GM10248 (cell line): Measurements from ENCODE around the gene HSPA14.

Source experiments
- CTCF ChIA-PET: fragments of 300-600 bp; sonication (Branson Sonifier 250); formaldehyde crosslinking; extraction: SDS; loops from one replicate; lab custom pipeline; 2021; ENCODE audit warnings: antibody characterized with exemption; lab: Yijun Ruan, JAX
- POLR2A ChIA-PET: fragments of 350-650 bp; sonication (Branson Sonifier 250); formaldehyde crosslinking; extraction: SDS; loops from one replicate; lab custom pipeline; 2020; ENCODE audit warnings: antibody characterized with exemption; lab: Yijun Ruan, JAX
- DNase-seq: peaks from one replicate; pipeline ENCODE4 v3.0.0; 2012; ENCODE audit errors: extremely low spot score
- TF ChIP-seq, protein P1 (sequence below): IDR thresholded peaks from 2 replicates; pipeline ENCODE4 v1.5.1; 2012; ENCODE audit warnings: mild to moderate bottlenecking, low read depth; ENCODE audit errors: extremely low read depth, missing control alignments, control extremely low read depth

The HSPA14 gene

DNA sequence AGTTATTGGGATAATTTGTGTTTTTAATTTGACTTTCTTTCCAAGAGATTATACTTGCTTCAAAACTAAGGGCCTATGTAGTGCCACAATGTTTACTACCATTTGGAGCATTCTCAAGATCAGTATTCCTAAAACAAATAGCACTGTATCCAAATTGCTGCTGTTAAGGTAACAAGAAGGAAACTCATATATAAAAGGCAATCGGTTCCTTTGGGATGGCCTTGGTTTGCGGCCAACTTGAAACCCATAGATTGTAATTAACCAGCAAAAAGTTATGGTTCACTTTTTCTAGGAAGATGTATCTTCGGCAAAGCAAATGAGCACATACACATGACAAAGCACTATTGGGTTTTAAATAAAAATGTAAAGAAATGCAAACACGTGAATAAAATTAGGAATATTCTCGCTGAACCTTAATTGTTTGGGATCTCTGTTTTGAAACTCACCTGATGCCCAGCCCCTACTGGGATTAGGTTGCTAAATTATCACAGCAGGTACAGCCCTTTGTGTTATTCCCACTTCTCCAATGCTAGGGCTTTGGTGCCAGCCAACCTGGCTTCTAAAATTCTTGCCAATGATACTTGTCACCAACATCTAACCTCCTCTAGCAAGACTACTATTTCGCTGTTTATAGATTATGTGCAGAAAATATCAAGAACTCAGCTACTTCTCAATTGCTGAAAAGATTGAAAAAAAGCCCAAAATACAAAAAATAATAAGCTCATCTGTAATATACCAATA lies 16.3 kb upstream of the HSPA14 start:
- POLR2A ChIA-PET: no interaction called here
- TF ChIP-seq, protein P1, sequence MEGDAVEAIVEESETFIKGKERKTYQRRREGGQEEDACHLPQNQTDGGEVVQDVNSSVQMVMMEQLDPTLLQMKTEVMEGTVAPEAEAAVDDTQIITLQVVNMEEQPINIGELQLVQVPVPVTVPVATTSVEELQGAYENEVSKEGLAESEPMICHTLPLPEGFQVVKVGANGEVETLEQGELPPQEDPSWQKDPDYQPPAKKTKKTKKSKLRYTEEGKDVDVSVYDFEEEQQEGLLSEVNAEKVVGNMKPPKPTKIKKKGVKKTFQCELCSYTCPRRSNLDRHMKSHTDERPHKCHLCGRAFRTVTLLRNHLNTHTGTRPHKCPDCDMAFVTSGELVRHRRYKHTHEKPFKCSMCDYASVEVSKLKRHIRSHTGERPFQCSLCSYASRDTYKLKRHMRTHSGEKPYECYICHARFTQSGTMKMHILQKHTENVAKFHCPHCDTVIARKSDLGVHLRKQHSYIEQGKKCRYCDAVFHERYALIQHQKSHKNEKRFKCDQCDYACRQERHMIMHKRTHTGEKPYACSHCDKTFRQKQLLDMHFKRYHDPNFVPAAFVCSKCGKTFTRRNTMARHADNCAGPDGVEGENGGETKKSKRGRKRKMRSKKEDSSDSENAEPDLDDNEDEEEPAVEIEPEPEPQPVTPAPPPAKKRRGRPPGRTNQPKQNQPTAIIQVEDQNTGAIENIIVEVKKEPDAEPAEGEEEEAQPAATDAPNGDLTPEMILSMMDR: no peak
- DNase-seq: no peak
- CTCF ChIA-PET: interaction anchor here (0.7 to 3.7 kb wide), 9 partner anchors 9 to 625 kb away, joined by 3 to 21 read pairs (median 6); partner anchors contain the start of genes CDNF, HSPA14 and MSANTD7

DNA sequence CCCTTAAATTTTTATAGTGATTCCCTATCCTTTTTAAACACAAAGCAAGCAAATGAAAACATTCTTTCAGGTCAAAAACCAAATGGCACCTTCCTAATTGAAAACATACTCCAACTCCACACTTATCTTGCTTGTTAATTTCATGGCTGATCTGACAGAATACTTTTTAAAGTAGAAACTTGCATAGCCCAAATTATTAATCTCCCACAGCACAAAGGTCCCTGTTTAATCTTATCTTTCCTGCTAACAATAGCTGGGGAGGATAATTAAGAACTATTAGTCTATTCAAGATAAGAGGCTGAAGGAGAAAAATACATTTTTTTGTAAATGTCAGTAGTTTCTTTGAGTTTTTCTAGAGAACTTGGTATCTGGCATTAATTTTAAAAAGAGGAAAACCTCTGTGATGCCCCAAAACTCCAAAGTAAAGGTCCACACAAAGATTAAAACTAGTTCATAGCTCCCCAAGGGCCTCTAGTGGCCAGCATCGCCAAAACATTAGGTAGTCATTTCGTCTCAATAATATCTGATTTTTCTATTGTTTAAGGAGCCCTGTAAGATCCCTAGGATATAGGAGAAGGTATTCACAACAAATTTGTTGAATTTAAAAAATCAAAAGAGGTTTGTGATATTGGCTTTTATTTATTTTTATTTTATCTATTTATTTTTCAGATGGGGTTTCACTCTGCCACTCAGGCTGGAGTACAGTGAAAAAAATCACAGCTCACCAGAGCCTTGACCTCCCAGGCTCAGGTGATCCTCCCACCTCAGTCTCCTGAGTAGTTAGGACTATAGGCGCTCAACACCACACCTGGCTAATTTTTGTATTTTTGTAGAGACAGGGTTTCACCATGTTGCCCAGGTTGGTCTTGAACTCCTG lies 15.0 kb upstream of the HSPA14 start:
- POLR2A ChIA-PET: interaction anchor here (0.8 kb wide), 1 partner anchor 271 kb away, joined by 4 read pairs; no protein-coding TSS in a partner anchor
- CTCF ChIA-PET: interaction anchor here (0.7 to 3.7 kb wide), 18 partner anchors 8 to 627 kb away, joined by 3 to 21 read pairs (median 4); partner anchors contain the start of genes CDNF, HSPA14 and MSANTD7
- peak; percentile 58 for DNase-seq

DNA sequence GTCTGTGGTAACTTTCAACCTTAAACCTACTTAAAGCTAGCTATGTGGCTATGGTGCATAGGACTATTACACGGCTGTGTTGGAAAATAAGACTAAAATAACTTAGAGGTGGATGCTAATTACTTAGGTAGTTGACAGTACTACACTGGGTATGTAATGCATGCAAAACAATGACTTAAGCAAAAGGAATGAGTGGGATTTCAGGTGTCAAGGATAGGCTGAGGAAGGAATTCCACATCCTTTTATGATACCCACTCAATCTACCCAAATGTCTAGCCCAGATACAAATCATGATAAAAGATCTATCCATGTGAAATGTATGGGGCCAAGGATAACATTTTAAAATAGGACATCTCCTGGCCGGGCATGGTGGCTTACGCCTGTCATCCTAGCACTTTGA lies 14.1 kb upstream of the HSPA14 start:
- ChIA-PET CTCF (interaction anchor here (1.3 to 3.7 kb wide), 9 partner anchors 11 to 325 kb away, joined by 3 to 21 read pairs (median 6); partner anchors contain the start of genes CDNF, HSPA14 and MSANTD7), POLR2A (no interaction called here)

More for the DNA sequence above, 15.0 kb upstream of the HSPA14 start:
- TF ChIP-seq, protein P1: peak; percentile 77

DNA sequence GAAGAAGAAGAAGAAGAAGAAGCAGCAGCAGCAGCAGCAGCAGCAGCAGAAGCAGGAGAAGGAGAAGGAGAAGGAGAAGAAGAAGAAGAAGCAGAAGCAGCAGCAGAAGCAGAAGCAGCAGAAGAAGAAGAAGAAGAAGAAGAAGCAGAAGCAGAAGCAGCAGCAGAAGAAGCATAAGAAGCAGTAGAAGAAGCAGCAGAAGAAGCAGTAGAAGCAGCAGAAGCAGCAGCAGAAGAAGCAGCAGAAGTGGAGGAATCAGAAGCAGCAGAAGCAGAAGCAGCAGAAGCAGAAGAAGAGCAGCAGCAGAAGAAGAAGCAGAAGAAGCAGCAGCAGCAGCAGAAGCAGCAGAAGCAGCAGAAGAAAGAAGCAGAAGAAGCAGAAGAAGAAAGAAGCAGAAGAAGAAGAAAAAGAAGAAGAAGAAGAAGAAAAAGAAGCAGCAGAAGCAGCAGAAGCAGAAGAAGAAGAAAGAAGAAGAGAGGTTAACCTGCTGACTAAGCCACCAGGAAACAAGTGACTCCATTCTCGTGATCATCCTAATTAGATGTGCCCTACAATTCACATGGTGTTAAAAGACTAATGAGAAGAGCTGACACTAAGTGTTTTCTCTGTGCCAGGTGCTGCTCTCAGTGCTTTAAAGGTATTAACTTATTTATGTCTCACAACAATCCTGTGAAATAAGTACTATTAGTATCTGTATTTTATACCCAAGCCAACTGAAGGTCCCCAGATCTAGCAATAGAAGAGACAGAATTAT lies 11.9 kb upstream of the HSPA14 start:
- CTCF ChIA-PET: no interaction called here

More for the DNA sequence above, 14.1 kb upstream of the HSPA14 start:
- TF ChIP-seq, protein P1: no peak
- DNase-seq: no peak

DNA sequence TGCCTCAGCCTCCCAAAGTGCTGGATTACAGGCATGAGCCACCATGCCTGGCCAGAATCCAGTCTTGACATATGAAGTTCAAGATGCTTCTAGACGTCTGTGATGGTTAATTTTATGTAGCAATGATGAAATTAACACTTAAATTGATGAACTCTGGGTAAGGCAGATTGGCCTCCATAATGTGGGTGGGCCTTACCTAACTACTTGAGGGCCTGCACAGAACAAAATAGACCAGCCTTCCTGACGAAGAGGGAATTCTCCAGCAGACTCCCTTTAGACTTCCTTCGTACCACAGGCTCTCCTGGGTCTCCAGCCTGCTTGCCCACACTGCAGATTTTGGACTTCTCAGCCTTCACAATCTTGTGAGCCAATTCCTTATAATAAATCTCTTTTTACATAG lies 5.0 kb upstream of the HSPA14 start:
- TF ChIP-seq, protein P1: no peak
- POLR2A ChIA-PET: no interaction called here
- CTCF ChIA-PET: no interaction called here
- DNase-seq: no peak

More for the DNA sequence above, 11.9 kb upstream of the HSPA14 start:
- DNase-seq: no peak
- POLR2A ChIA-PET: no interaction called here
- TF ChIP-seq, protein P1: no peak

DNA sequence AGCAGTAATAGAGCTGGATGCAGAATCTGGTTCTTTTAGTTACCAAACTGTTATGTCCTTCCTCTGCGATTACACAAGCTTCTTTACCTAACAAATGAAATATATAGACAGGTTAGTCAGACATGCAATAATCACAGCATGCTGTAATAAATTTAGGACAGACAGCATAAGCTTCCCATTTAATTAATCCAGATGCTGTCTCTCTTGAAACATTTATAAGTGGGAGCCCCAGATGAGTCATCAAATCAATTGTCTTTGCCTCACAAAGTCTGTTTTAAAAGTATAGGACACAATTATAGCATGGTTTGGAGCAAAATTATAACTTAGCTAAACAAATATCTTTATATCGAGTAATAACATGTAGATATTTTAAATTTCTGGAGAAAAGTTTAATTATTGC lies 1.9 kb upstream of the HSPA14 start:
- DNase-seq: no peak
- ChIA-PET CTCF (interaction anchor here (1.2 to 3.1 kb wide), 5 partner anchors 9 to 338 kb away, joined by 3 to 16 read pairs (median 7); no protein-coding TSS in a partner anchor), POLR2A (no interaction called here)
- TF ChIP-seq, protein P1: no peak
